ENCODE data around the gene FBXW7.

The FBXW7 gene

DNA sequence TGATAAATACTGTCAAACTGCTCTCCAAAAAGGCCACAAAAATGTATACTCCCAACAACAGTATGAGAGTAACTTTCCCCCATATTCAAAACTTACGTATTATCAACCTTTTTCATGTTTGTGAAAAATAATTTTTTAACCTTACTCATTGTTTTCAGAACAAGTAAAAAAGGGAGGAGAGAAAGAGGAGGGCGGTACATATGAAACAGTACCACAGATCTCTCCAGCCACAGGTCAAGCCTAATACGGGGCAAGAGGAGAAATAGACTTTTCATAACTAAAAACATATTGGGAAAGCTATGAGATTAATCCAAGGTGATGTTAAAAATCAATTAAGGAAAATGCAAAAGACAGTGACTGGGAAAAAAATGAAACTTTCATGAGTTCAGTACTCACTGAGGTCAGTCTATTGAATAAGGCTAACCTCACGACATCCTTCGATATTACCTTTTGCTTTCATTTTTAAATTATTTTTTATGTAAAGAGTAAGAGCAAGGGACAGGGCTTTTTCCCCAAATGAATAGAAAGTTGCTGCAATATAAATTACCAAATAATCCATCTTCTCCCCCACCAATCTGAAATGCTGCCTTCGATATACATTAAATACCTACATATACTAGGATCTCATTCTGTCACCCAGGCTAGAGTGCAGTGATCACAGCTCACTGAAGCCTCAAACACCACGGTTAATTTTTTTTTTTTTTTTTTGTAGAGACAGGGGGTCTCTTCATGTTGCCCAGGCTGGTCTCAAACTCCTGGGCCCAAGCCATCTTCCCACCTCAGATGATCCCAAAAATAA lies 25.3 kb downstream of the FBXW7 start:
- no peak for DNase-seq (ENCODE audit: low spot score)

DNA sequence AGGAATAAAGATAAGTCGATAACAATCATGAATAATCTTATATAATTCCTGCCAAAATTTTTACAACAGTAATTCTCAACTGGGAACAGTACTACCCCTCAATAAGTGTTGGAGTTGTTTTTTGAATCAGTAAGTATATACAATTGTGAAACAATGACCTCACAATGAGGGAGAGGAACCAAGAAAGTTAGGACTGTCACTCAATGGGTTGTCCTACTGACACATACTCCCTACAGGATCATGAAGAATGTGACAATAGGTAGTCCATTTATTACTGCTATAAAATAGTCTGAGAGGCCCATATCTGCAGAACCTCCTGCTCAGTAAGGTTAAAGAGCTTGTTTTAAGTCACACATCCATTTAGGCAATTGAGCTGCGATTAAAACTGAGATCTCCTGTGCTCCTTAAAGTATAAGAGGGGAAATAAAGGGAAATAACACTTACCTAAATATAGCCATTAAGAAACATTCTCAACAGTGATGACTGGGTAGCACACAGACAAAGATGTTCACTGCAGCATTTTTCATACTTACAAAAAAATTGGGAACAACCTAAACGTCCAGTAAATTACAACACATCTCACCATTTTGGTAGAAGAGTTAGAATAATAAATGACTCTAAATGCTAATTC lies 26.2 kb downstream of the FBXW7 start:
- DNase-seq (ENCODE audit: low spot score) = no peak

DNA sequence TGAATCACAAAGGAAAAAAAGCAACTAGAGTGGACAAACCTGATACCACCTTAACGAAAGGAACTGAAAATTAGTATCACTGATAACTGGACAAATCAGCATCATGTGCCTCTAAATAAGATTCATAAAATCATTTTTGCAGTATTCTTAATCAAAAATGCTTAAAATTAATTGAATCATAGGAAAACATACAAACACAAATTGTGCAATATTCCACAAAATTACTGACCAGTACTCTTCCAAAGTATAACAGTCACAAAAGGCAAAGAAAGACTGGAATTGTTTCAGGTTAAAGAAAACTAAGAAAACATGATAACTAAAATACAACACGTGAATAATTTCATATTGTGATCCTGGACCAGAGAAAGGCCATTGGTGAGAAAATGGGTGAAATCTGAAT lies 27.1 kb downstream of the FBXW7 start:
- no peak for DNase-seq (ENCODE audit: low spot score)

DNA sequence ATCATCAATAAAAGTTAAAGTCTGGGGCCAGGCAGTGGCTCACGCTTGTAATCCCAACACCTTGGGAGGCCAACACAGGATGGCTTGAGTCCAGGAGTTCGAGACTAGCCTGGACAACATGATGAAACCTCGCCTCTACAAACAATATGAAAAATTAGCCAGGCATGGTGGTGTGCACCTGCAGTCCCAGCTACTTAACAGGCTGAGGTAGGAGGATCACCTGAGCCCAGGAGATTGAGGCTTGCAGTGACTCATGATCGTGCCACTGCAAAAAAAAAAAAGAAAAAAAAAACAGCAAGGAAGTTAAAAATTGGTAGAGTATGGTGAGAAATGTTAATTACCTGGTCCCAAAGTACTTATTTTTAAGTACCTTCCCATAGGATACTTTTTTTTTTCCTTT lies 27.5 kb downstream of the FBXW7 start:
- no peak for DNase-seq (ENCODE audit: low spot score)

DNA sequence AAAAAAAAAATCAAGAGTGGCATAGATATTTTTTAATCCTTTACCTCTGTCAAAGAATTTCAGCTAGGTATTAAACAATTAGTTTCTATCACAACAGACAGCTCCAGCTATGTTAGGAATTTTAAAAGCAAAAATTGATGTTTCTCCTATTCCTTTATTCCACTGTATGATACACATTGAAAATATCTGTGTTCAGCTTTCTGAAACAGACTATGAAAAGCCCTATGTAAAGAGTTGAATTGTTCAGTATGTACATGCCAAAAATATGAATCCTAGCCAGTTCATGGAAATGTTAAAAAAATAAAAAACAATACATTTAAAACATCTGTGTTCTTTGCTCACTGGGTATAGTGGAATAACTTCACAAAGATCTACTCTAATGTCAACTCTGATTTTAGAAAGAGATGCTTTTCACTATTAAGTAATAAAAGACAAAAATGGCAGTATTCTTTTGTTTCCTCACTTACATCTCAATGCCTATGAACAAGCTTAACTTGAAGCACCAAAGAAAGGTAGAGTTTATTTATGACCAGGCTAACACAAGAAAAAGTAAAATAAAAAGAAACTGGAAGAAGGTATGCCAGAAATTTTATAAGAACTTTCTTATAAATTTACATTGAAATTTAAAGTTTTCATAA lies 32.1 kb downstream of the FBXW7 start:
- DNase-seq (ENCODE audit: low spot score) = no peak

DNA sequence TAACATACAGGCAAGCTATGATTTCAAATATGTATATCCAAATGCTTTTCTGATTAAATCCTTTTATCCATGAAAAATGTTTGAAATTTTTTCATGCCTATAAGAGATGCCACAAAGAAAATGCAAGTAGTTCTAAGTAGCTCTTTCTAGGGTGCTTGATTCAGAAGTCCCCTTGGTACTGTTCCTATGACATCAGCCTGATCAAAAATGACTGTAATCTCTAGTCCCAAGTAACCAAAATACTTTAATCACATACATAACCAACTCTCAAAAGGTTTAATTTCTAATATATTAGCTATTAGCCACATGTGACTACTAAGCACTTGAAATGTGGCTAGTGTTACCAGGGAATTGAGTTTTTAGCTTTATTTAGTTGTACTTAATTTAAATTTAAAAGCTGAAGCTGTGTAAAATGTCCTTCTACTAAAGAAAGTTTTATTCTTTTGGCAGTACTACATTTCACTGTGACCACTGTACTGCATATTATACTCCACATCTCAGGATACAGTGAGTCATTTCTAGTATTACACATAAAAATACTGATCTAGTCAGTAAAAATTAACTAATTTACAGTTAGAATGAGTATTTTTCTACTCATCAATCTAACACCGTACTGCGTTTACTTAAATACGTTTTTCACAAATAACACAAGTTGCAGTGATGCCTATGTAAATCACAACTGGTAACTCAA lies 33.9 kb downstream of the FBXW7 start:
- DNase-seq (ENCODE audit: low spot score) = no peak

DNA sequence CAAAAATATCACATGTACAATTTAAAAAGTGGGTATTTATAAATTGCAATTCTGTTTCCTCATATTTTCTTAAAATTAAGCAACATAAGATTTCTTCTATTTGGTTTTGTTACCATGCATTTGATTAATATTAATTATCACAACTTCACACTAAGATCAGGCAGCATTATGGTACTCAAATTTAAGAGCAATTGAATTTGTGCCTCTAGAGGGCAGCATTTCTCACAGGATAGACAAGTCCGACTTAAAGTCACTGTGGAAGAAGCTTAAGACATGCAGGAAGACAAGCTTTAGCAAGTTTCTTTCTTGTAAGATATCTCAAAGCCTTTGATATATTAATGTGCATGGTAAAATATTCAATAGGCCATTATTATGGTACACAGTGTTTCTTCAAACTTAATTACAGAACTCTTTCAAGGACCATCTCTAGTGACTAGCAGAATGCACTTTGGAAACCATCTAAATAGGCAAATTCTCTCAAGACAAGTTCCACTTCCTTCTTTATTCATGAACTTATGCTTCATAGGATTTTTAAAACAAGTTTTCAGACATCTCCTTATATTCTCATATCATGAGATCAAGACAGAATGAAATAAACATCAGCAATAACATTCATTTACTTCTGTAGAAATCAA lies 35.0 kb downstream of the FBXW7 start:
- peak; percentile 84 for DNase-seq (ENCODE audit: low spot score)

DNA sequence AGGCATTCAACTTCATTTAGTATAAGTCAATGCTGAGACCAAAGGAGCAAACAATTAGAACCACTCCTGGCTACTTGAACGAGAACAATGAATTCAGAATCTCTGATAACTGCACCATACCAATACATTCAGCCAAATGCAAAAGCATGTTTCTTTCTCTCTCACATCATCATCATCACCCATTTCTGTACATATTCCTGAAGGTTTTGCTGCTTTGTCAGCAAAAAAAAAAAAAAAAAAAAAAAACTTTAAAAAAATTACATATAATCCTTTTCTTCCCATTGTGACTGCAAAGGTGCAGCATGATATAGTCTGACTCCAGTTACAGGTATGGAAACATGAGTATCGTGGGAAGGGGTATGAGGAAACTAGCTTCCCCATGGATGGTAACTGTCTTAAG lies 35.6 kb downstream of the FBXW7 start:
- DNase-seq (ENCODE audit: low spot score) = no peak

DNA sequence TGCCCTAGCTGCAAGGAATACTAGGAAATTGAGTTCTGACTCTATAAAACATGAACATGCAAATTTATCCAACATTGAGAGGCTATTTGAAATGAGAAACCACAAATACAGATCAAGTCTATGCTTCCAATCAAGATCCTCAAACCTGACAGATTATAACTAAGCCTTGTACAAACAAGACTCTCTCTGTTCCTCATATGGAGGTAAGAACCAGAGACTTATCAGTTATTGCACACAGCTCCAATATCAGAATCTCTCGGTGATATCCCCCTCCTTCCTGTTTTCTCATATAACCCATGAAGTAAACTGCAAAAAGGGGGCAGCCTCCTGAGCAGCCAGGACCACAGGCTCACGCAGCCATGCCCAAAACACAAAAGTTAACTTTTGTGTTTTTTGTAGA lies 36.5 kb downstream of the FBXW7 start:
- DNase-seq (ENCODE audit: low spot score) = no peak

DNA sequence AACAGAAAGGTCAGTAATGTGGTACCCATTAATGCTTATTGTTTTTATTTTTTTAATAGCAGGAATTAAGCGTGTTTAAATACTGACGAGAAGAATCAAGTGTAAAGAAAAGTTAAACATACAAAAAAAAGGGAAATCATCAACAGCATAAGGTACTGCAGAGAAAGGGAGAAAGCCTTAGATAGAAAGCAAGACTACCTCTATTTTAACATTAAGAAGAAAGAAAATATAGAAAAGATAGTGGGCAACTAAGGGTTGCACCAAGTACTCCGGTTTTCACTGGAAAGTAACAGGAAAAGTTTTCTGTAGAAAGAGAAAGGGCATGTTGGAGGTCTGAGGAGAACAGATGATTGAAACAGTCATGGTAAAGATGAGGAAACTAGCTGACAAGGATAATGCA lies 41.9 kb downstream of the FBXW7 start:
- DNase-seq (ENCODE audit: low spot score) = no peak

DNA sequence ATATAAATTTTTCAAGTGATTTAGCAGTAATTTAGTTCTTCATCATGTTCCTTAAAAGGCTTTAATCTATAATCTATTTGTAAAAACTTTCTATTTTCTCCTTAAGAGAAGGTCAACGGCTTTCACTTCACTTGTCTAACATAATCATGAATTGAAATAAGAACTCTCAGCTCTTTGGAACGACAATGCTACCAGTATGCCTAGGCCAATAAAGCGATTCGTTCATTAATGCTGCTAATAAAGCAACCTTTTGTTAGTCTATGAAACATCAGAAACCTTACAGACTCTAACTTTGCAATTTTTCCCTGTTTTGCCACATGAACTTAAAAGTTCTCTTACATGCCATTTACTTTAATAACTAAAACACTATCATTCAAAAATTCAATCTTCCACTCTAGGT lies 47.6 kb downstream of the FBXW7 start:
- no peak for DNase-seq (ENCODE audit: low spot score)

DNA sequence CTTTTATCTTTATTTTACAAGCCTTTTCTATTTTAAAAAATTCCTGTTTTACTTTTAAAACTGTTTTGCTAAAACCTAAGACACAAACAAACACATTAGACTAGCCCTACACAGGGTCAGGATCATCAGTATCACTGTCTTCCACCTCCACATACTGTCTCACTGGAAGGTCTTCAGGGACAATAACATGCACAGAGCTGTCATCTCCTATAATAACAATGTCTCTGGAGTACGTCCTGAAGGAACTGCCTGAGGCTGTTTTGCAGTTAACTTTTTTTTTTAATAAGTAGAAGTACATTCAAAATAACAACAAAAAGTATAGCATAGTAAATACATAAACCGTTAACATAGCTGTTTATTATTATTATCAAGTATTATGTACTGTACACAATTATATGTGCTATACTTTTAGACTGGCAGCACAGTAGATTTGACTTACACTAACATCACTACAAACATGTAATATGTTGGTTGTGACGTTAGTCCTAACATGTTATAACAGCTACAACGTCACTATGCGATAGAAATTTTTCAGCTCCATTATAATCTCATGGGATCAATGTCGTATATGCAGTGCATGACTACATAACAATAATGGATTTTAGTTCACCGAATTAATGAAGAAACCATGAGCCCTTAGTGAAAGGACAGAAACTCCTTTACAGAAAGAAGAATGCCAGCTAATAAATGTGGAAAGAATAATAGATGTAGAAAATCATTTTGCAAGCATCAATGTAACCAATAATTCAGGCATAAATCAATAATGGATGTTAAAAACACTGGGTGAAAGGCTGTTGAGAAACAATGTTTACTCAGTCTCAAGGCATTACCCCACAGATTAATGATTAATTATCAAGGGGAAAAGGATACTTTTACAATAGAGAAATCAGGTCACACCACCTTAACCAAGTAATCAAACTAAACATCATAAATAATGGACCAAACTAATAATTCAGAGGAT lies 49.2 kb downstream of the FBXW7 start:
- DNase-seq (ENCODE audit: low spot score) = no peak

DNA sequence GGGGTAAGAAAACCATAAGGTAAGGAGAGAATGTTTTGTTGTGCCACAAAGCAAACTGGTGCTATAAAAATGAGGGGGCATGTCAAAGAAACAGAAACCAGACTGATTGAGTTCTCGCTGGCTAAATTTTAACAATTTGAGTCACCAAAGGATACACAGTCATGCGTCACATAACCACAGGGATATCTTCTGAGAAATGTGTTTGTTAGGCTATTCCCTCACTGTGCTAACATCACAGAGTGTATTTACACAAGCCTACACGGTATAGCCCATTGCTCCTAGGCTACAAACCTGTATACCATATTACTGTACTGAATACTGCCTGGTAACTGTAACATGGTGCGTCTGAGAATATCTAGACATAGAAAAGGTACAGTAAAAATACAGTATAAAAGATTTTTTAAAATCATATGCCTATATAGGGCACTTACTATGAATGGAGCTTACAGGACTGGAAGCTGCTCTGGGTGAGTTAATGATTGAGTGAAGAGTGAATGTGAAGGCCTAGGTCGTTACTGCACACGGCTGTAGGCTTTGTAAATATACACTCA lies 50.1 kb downstream of the FBXW7 start:
- peak; percentile 40 for DNase-seq (ENCODE audit: low spot score)

DNA sequence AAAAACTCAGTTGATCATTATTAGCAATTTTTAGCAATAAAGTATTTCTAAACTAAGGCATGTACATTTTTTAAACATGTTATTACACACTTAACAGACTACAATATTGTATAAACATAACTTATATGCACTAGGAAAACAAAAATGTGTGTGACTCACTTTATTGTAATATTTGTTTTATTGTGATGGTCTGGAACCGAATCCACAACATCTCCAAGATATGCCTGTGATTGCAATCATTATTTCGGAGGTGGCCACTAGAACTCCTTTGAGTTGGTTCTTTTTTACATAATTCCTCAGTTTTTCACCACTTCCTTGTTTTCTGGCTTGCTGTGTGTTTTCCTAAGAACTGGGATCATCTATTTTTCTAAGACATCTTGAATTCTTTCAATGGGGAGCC lies 53.7 kb downstream of the FBXW7 start:
- DNase-seq (ENCODE audit: low spot score) = no peak

DNA sequence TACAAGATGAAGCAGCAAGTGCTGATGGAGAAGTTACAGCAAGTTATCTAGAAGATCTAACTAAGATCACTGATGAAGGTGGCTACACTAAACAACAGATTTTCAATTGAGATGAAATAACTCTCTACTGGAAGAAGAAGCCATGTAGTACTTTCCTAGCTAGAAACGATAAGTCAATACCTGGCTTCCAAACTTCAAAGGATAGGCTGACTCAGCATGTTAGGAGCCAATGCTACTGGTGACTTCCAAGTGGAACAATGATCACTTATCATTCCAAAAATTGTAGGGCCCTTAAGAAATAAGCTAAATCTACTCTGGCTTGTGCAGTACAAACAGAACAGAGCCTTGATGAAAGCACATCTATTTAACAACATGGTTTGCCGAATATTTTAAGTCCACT lies 55.0 kb downstream of the FBXW7 start:
- DNase-seq (ENCODE audit: low spot score) = no peak

DNA sequence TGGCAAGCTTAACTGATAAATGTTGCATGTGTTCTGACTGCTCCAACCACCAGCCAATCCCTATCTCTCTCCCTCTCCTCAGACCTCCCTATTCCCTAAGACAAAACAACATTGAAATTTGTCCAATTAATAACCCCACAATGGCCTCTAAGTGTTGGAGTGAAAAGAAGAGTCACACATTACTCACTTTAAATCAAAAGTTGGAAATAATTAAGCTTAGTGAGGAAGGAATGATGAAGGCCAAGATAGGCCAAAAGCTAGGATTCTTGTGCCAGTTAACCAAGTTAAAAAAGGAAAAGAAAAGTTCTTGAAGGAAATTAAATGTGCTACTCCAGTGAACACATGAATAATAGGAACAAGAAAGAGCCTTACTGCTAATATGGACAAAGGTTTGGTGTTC lies 55.6 kb downstream of the FBXW7 start:
- DNase-seq (ENCODE audit: low spot score) = no peak

DNA sequence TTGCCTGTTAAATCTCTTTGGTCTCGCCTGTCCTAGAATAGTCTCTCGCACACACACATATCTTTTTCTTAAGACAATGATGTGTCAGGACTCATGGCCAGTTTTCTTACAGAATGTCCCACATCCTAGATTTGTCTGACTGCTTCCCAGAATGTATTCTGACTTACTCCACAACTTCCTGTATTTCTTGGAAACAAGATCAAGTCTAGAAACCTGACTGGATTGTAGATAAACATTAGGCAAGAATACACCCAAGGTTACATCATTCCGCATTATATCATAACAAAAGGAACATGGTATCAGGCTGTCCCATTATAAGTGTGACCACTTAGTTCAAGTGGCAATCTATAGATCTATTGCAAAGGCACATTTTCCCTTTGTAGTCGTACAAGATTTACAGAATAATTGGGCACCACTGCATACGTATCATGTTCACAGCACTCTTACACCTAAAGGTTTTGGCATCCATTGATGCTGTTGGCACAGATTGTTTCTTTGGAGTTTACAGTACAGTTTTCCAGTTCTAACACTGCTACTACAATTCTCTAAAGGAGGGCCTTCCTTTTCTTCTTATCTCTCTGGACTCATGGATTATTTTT lies 56.4 kb downstream of the FBXW7 start:
- no peak for DNase-seq (ENCODE audit: low spot score)

DNA sequence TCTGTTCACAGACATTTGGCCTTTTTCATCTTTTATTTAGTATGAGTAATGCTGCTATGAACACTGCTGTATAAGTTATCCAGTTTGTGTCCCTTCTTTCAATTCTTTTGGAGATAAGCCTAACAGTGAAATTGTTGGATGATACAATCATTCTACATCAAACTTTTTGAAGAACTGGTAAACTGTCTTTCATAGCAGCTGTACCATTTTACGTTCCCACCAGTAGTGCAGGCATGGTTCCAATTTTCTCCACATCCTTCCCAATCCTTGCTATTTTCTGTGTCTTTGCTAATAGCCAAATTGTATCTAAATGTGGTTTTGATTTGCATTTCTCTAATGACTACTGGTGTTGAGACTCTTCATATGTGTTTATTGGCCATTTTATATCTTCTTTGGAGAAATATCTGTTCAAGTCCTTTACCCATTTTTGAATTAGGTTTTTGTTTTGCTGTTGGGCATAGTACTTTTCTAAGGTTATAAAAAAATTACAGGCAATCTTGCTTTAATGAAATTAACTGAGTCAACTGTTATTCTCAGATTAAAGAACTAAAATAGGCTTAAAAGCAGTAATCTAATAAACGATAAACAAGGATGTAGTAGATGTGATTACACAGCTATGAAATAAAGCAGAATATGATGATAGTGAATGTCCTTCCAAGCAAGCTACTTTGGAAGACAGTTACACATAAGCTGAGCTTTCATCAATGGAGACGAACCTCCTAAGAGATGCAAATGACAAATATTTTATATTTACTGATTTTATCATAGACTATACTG lies 57.2 kb downstream of the FBXW7 start:
- DNase-seq (ENCODE audit: low spot score) = no peak

DNA sequence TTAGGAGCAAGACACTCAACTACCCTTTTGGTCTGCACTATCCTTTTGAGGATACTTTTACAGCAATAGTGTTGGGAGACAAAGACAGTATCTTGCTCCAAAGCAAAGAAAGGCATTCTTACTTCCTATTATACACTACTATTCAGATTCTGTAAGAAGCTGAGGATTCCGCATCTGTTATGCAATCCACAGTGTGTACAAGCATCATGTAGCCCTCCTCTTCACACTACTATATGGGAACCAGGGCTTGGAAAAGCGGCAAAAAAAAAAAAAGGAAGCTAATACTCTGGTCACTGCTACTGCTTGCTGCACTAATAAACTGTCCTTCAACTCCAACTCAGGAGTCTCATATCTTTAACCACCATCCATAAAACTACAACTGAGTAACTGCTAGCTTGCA lies 59.1 kb downstream of the FBXW7 start:
- DNase-seq (ENCODE audit: low spot score) = no peak
